BLaER1 treated with 17β-estradiol and CSF1 and Interleukin-3, amounts not matched to agents 10 nM and 100 nM (cell line): ENCODE results near the gene BNIP2.

Experiments used
- H3K27ac ChIP-seq, 11 experiments: shearing (Covaris generic); formaldehyde crosslinking; 2 replicates each; pipeline ENCODE4 v1.8.1; 2022
- H3K27me3 ChIP-seq, 11 experiments: shearing (Covaris generic); formaldehyde crosslinking; 2 replicates each; pipeline ENCODE4 v1.8.1; 2022
- H3K36me3 ChIP-seq, 11 experiments: shearing (Covaris generic); formaldehyde crosslinking; 2 replicates each; pipeline ENCODE4 v1.8.1; 2022
- H3K4me1 ChIP-seq, 10 experiments: shearing (Covaris generic); formaldehyde crosslinking; 2 replicates each; pipeline ENCODE4 v1.8.1; 2022
- H3K4me2 ChIP-seq, 11 experiments: shearing (Covaris generic); formaldehyde crosslinking; 2 replicates each; pipeline ENCODE4 v1.8.1; 2022
- H3K4me3 ChIP-seq, 10 experiments: shearing (Covaris generic); formaldehyde crosslinking; 2 replicates each; pipeline ENCODE4 v1.8.1; 2022
- H3K9ac ChIP-seq, 11 experiments: shearing (Covaris generic); formaldehyde crosslinking; 2 replicates each; pipeline ENCODE4 v1.8.1; 2022
- H3K9me3 ChIP-seq, 11 experiments: shearing (Covaris generic); formaldehyde crosslinking; replicated peaks in 1 of 11; 2 replicates each; pipeline ENCODE4 v1.8.1; 2022
- H4K20me1 ChIP-seq, 11 experiments: shearing (Covaris generic); formaldehyde crosslinking; 2 replicates each; pipeline ENCODE4 v1.8.1; 2022
- Cebpa-rat ChIP-seq, 11 experiments: shearing (Covaris generic); IDR thresholded peaks; 2 replicates each; pipeline ENCODE4 v1.8.1; 2022

Gene BNIP2

GRCh38 chr15:59691194-59691805, 2.2 kb upstream of the BNIP2 start:
- no peak overlapping the region for H3K27ac ChIP-seq
- peak overlapping the region in 1 of 11 experiments; percentile 79; a peak in 1 of 22 replicates for H3K4me2 ChIP-seq
- peaks cover 23 to 36% (median 26%) of the 10 kb centered on the region in 10 experiments for H3K4me1 ChIP-seq
- peaks cover 0 to 14% (median 6%) of the 10 kb centered on the region in 11 experiments; a peak in 7 of 22 replicates for H3K36me3 ChIP-seq
- H4K20me1 ChIP-seq = peaks cover 0 to 28% (median 15%) of the 10 kb centered on the region in 11 experiments; a peak in 18 of 22 replicates
- TF ChIP-seq Cebpa-rat (IDR thresholded peaks at IDR 0.05) = no peak
- H3K27me3 ChIP-seq = no peaks in the 10 kb centered on the region
- H3K4me3 ChIP-seq = no peak overlapping the region
- no peaks in the 10 kb centered on the region for H3K9me3 ChIP-seq
- H3K9ac ChIP-seq = no peak overlapping the region

- Histone ChIP-seq H3K4me2 (peak overlapping the region; percentile 75 to 90 (median 80)), H3K27me3 (no peaks in the 10 kb centered on the region), H3K4me1 (peaks cover 38 to 46% (median 42%) of the 10 kb centered on the region in 10 experiments), H3K9ac (peak overlapping the region; percentile 96 to 100 (median 99)), H4K20me1 (peaks cover 9 to 43% (median 31%) of the 10 kb centered on the region in 11 experiments; a peak in 20 of 22 replicates), H3K27ac (peak overlapping the region; percentile 96 to 100 (median 99)), H3K9me3 (no peaks in the 10 kb centered on the region), H3K4me3 (peak overlapping the region; percentile 68 to 97 (median 88)), H3K36me3 (peaks cover 0 to 30% (median 14%) of the 10 kb centered on the region in 11 experiments; a peak in 14 of 22 replicates)
- no peak for TF ChIP-seq Cebpa-rat (IDR thresholded peaks at IDR 0.05)
These were observed 611 bp upstream of the BNIP2 start for GRCh38 chr15:59689626-59690236.

- H4K20me1 ChIP-seq = peaks cover 16 to 56% (median 44%) of the 10 kb centered on the region in 11 experiments; a peak in 21 of 22 replicates
- peak overlapping the region; percentile 68 to 97 (median 88) for H3K4me3 ChIP-seq
- no peaks in the 10 kb centered on the region for H3K9me3 ChIP-seq
- no peaks in the 10 kb centered on the region for H3K27me3 ChIP-seq
- H3K4me1 ChIP-seq = peaks cover 41 to 56% (median 50%) of the 10 kb centered on the region in 10 experiments
- H3K36me3 ChIP-seq = peaks cover 10 to 43% (median 22%) of the 10 kb centered on the region in 11 experiments; a peak in 20 of 22 replicates
- TF ChIP-seq Cebpa-rat (IDR thresholded peaks at IDR 0.05) = 0 out of 22 replicates have a peak, but pooled peaks of 1 of the 11 experiments have one; percentile 28
- peak overlapping the region; percentile 96 to 100 (median 99) for H3K9ac ChIP-seq
- H3K4me2 ChIP-seq = peak overlapping the region; percentile 85 to 100 (median 95)
- peak overlapping the region; percentile 96 to 100 (median 99) for H3K27ac ChIP-seq
These were observed 718 bp downstream of the BNIP2 start for GRCh38 chr15:59688423-59688781.

- Histone ChIP-seq H3K27ac (peak overlapping the region; percentile 96 to 100 (median 99)), H3K4me2 (peak overlapping the region; percentile 85 to 100 (median 95)), H3K4me3 (peak overlapping the region; percentile 68 to 97 (median 88)), H3K9me3 (no peaks in the 10 kb centered on the region), H3K4me1 (peaks cover 41 to 59% (median 53%) of the 10 kb centered on the region in 10 experiments), H4K20me1 (peaks cover 21 to 62% (median 50%) of the 10 kb centered on the region in 11 experiments; a peak in 21 of 22 replicates), H3K36me3 (peaks cover 16 to 49% (median 28%) of the 10 kb centered on the region in 11 experiments; a peak in 20 of 22 replicates), H3K27me3 (no peaks in the 10 kb centered on the region), H3K9ac (peak overlapping the region; percentile 96 to 100 (median 99))
- no peak for TF ChIP-seq Cebpa-rat (IDR thresholded peaks at IDR 0.05)
These were observed 1.3 kb downstream of the BNIP2 start for GRCh38 chr15:59687836-59688235.

GRCh38 chr15:59686389-59686788, 2.7 kb downstream of the BNIP2 start:
- H3K9me3 ChIP-seq = no peaks in the 10 kb centered on the region
- H3K9ac ChIP-seq = peak overlapping the region; percentile 75 to 100 (median 99); a peak in 21 of 22 replicates
- peak in 1 of 11 experiments; percentile 51; a peak in 1 of 22 replicates for TF ChIP-seq Cebpa-rat (IDR thresholded peaks at IDR 0.05)
- peak overlapping the region; percentile 85 to 100 (median 95) for H3K4me2 ChIP-seq
- H3K27me3 ChIP-seq = no peaks in the 10 kb centered on the region
- H3K4me3 ChIP-seq = peak overlapping the region; percentile 68 to 97 (median 88); a peak in 19 of 20 replicates
- H3K36me3 ChIP-seq = peaks cover 28 to 63% (median 41%) of the 10 kb centered on the region in 11 experiments
- H3K27ac ChIP-seq = peak overlapping the region; percentile 41 to 100 (median 99)
- peaks cover 26 to 76% (median 64%) of the 10 kb centered on the region in 11 experiments; a peak in 21 of 22 replicates for H4K20me1 ChIP-seq
- peaks cover 41 to 60% (median 53%) of the 10 kb centered on the region in 10 experiments for H3K4me1 ChIP-seq

GRCh38 chr15:59685737-59686297, 3.3 kb downstream of the BNIP2 start:
- H3K9ac ChIP-seq = peak overlapping the region; percentile 75 to 100 (median 99); a peak in 21 of 22 replicates
- peak overlapping the region; percentile 85 to 100 (median 95) for H3K4me2 ChIP-seq
- H3K4me1 ChIP-seq = peaks cover 41 to 58% (median 51%) of the 10 kb centered on the region in 10 experiments
- no peak for TF ChIP-seq Cebpa-rat (IDR thresholded peaks at IDR 0.05)
- H3K9me3 ChIP-seq = no peaks in the 10 kb centered on the region
- H3K4me3 ChIP-seq = peak overlapping the region; percentile 68 to 97 (median 88); a peak in 18 of 20 replicates
- H4K20me1 ChIP-seq = peaks cover 31 to 82% (median 70%) of the 10 kb centered on the region in 11 experiments; a peak in 21 of 22 replicates
- H3K36me3 ChIP-seq = peaks cover 34 to 69% (median 47%) of the 10 kb centered on the region in 11 experiments
- H3K27ac ChIP-seq = peak overlapping the region; percentile 41 to 100 (median 99)
- no peaks in the 10 kb centered on the region for H3K27me3 ChIP-seq

GRCh38 chr15:59680870-59681269, 8.2 kb downstream of the BNIP2 start:
- Histone ChIP-seq H3K4me3 (no peak overlapping the region), H3K4me2 (no peak overlapping the region), H3K36me3 (peaks cover 83 to 100% (median 93%) of the 10 kb centered on the region in 11 experiments), H4K20me1 (peaks cover 43 to 100% (median 90%) of the 10 kb centered on the region in 11 experiments), H3K4me1 (peaks cover 12 to 57% (median 26%) of the 10 kb centered on the region in 10 experiments), H3K9me3 (no peaks in the 10 kb centered on the region), H3K27me3 (no peaks in the 10 kb centered on the region), H3K27ac (no peak overlapping the region), H3K9ac (no peak overlapping the region)
- TF ChIP-seq Cebpa-rat (IDR thresholded peaks at IDR 0.05) = no peak

- Histone ChIP-seq H3K4me3 (no peak overlapping the region), H3K9ac (no peak overlapping the region), H3K4me2 (no peak overlapping the region), H3K36me3 (peaks cover 89 to 100% (median 97%) of the 10 kb centered on the region in 11 experiments), H3K4me1 (peaks cover 7 to 52% (median 21%) of the 10 kb centered on the region in 10 experiments), H3K9me3 (no peaks in the 10 kb centered on the region), H3K27me3 (no peaks in the 10 kb centered on the region), H3K27ac (no peak overlapping the region), H4K20me1 (peaks cover 49 to 100% (median 91%) of the 10 kb centered on the region in 11 experiments)
- no peak for TF ChIP-seq Cebpa-rat (IDR thresholded peaks at IDR 0.05)
These were observed 8.8 kb downstream of the BNIP2 start for GRCh38 chr15:59680346-59680745.
